ENCODE data around the gene GPI.

GRCh38 chr19:34429553-34429952 is 64.6 kb downstream of the GPI start:
- TF ChIP-seq CTCF (IDR thresholded peaks at IDR 0.05) (no peak), REST (IDR thresholded peaks at IDR 0.05; ENCODE audit: insufficient read depth in 1 of 2, low read depth in 2 of 2, low read length in 1 of 2) (no peak), POLR2AphosphoS5 (IDR thresholded peaks at IDR 0.05; ENCODE audit: low read depth, low read length) (no peak)

All from Panc1 (cell line).